Right renal cortex interstitium (tissue), 3 donors: ENCODE data around the gene INAFM1. TPM values are rescaled to one million over a fixed set of nuclear protein-coding genes. Genes with fewer than 3 reads are reported as not detected.
"Not testable (repeated sequence)": the region's sequence is repeated elsewhere in the genome, so short reads cannot be mapped to it uniquely, and the experiment has no call there.

ENCODE experiments used
- DNase-seq, 3 donors: peaks; one replicate each; pipeline ENCODE4 v3.0.0-alpha.2; 2013; ENCODE audit warnings: low read depth in 3 of 3, low spot score in 2 of 3
- polyA plus RNA-seq, 3 donors: library from polyadenylated mRNA; unstranded; fragments of 120-200 nt; gene quantifications; one replicate each; pipeline ENCODE4 v1.2.1, GENCODE V29; 2013; ENCODE audit not compliant: insufficient read length in 3 of 3

Gene INAFM1
- polyA plus RNA-seq, 3 donors = 5.1 to 6.1 (median 5.5) TPM

DNA sequence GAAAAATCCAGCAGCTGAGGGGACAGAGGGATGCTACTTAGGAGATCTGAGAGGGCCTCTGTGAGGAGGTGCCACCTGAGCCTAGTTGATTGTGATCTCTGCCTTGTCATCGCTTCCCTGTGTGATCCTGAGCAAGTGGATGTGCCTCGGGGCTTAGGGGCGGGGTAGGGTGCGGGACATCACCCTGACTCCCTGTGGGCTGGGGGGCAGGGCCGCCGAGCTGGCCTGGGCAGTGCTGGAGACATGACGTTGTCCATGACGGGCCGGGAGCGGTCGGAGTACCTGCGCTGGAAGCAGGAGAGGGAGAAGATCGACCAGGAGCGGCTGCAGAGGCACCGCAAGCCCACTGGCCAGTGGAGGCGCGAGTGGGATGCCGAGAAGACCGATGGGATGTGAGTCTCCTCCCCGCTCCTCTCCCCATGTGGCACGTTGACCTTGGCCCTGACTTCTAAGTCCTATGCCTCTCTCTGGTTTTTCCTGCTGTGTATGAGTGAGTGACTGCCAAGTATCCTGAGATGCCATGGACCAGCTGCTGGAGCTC lies 8.2 kb upstream of the INAFM1 start:
- no peak for DNase-seq

GRCh38 chr19:47267350-47267759 lies 7.3 kb upstream of the INAFM1 start:
- no peak for DNase-seq

- DNase-seq = no peak
Measured at GRCh38 chr19:47268028-47268427, 6.7 kb upstream of the INAFM1 start.

GRCh38 chr19:47269596-47269995 lies 5.1 kb upstream of the INAFM1 start:
- DNase-seq = no peak

GRCh38 chr19:47270408-47270807 lies 4.3 kb upstream of the INAFM1 start:
- no peak for DNase-seq

- DNase-seq = no peak
Measured at GRCh38 chr19:47271949-47272348, 2.7 kb upstream of the INAFM1 start.

- no peak for DNase-seq
Measured at GRCh38 chr19:47272448-47273312, 2.0 kb upstream of the INAFM1 start.

- peak; percentile 76 to 85 (median 82) for DNase-seq
Measured at GRCh38 chr19:47273313-47274070, 1.2 kb upstream of the INAFM1 start.

- no peak for DNase-seq
Measured at GRCh38 chr19:47274891-47275761, 441 bp downstream of the INAFM1 start.

GRCh38 chr19:47275791-47276461 lies 1.2 kb downstream of the INAFM1 start:
- no peak for DNase-seq

GRCh38 chr19:47276513-47276912 lies 1.8 kb downstream of the INAFM1 start:
- not testable (repeated sequence) for DNase-seq

DNA sequence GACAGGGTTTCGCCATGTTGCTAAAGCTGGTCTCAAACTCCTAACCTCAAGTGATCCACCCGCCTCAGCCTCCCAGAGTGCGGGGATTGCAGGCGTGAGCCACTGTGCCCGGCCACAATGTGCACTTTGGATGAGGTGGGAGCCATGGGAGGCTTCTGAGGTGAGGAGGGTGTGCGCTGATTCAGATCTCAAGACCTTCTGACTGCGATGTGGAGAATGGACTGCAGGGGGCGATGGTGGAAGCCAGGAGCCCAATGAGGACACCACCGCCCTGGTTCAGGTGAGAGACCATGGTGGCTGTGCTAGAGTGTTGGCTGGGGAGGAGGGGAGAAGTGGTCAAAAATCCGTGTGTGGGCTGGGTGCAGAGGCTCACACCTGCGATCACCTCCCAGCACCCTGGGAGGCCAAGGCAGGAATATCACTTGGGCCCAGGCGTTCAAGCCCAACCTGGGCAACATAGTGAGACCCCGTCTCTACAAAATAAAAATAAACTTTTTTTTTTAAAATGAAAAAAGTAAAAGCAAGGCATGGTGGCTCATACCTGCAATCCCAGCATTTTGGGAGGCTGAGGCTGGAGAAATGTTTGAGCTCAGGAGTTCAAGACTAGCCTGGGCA lies 5.6 kb downstream of the INAFM1 start:
- DNase-seq = no peak

DNA sequence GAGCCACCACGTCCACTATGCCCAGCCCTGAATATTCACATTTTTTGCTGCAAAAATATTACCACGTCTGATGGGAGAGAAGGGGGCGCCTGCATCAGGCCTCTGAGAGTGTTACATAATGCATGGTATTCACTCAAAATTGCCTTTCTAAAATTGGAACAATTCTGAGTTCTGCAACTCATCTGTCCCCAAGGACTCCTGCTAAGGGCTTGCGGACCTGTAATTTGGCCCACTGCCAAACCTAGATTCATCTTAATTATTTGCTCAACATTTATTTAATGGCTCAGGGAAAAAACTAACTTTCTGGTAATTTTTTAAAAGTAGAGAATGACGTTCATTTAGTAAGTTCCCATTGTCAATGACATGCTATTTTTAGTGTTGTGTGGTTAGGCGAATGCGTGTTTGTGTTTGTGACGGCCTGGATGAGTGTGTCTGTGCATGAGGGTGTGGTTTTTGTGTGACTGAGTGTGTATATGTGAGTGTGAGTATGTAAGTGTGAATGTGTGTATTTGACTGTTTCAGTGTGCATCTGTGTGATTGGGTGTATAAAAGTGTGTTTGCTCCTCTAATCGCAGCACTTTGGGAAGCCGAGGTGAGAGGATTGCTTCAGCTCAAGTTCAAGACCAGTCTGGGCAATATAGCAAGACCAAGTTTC lies 8.8 kb downstream of the INAFM1 start:
- no peak for DNase-seq

- no peak for DNase-seq
Measured at GRCh38 chr19:47284324-47284899, 9.7 kb downstream of the INAFM1 start.

DNA sequence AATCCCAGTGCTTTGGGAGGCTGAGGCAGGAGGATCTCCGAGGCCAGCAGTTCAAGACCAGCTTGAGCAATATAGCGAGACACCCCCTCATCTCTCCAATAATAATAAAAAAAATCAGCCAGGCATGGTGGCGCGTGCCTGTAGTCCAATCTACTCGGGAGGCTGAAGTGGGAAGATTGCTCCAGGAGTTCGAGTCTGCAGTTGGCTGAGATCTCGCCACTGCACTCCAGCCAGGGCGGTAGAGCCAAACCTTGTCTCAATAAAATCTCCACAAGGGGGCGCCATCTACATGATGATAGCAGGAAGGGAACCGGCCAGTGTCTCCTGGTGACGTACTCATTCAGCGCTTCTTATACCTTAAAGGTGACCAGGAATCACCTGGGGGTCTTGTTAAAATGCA lies 21.4 kb downstream of the INAFM1 start:
- no peak for DNase-seq

DNA sequence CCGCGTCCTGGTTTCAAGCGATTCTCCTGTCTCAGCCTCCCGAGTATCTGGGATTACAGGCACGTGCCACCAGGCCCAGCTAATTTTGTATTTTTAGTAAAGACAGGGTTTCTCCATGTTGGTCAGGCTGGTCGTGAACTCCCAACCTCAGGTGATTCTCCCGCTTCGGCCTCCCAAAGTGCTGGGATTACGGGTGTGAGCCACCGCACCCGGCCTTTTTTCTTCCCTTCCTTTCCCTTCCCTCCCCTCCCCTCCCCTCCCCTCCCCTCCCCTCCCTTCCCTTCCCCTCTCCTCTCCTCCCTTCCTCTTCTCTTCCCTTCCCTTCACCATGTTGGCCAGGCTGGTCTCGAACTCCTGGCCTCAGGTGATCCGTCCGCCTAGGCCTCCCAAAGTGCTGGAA lies 26.2 kb downstream of the INAFM1 start:
- not testable (repeated sequence) for DNase-seq

- no peak for DNase-seq
Measured at GRCh38 chr19:47302249-47302648, 27.6 kb downstream of the INAFM1 start.

DNA sequence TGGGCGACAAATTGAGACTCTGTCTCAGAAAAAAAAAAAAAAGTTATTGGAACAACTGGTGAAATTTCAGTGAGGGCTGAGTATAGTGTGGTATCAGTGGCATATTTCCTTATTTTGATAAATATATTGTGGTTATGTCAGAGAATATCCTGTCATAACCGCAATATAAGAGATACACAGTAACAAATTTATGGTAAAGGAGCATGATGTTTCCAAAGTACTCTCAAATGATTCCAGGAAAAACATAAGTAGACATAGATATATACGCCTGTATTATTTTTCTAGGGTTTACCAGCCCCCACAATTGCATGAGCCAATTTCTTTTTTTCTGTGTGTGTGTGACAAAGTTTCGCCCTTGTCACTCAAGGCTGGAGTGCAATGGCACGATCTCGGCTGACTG lies 29.3 kb downstream of the INAFM1 start:
- DNase-seq = no peak

DNA sequence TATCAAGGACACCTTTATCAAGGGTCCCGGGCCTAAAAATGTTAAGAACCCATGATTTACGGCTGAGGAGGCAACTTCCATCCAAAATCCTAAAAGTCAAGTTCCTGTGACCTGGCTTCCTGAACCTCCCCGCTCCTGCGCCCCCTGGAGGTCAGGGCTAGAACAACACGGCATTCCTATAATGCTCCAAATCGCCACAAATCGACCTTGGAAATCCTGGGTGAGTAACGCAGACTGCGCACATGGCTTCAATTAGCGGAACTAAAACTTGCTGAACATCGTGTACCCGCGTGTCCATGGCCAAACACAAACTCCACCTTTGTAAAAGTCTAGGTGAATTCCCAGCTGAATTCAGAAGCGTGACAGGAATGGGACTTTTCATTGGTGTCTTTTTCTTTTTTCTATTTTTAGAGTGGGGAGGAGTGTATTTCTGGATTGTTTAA lies 30.6 kb downstream of the INAFM1 start:
- DNase-seq = no peak
